Chondrocyte (in vitro differentiated cells): ENCODE data around the gene KRTAP22-2. TPM values are rescaled to one million over a fixed set of nuclear protein-coding genes. Genes with fewer than 3 reads are reported as not detected.

Experiments used
- DNase-seq: peaks from one replicate; pipeline ENCODE4 v3.0.0; 2021; ENCODE audit warnings: mixed read lengths, low spot score
- H3K27ac Mint-ChIP-seq: one replicate; pipeline ENCODE4 v1.8.0; 2021; ENCODE audit warnings: mild to moderate bottlenecking, moderate library complexity, mixed read lengths; ENCODE audit not compliant: unreplicated experiment
- H3K27me3 Mint-ChIP-seq: 2 replicates; pipeline ENCODE4 v1.8.0; 2021; ENCODE audit warnings: low read depth, mixed read lengths
- H3K36me3 Mint-ChIP-seq: 2 replicates; pipeline ENCODE4 v1.8.0; 2021; ENCODE audit warnings: low read depth, mixed read lengths
- H3K4me1 Mint-ChIP-seq: 2 replicates; pipeline ENCODE4 v1.8.0; 2021; ENCODE audit warnings: low read depth, mild to moderate bottlenecking, mixed read lengths
- H3K4me3 Mint-ChIP-seq: one replicate; pipeline ENCODE4 v1.8.0; 2021; ENCODE audit warnings: mild to moderate bottlenecking, moderate library complexity, mixed read lengths; ENCODE audit not compliant: unreplicated experiment
- H3K9me3 Mint-ChIP-seq: 2 replicates; pipeline ENCODE4 v1.8.0; 2021; ENCODE audit warnings: low read depth, mixed read lengths
- total RNA-seq: library from RNA; stranded (reverse); gene quantifications from 3 replicates; pipeline ENCODE4 v1.2.1, GENCODE V29; 2021
- TF ChIP-seq, protein P1 (sequence below): fragments of 200-600 bp; sonication (generic); IDR thresholded peaks from 2 replicates; pipeline ENCODE4 v1.5.0; 2021; ENCODE audit warnings: antibody characterized with exemption, mild to moderate bottlenecking, moderate library complexity

Gene KRTAP22-2
- total RNA-seq, 1 donor from 2014 or later, result not detected

DNA sequence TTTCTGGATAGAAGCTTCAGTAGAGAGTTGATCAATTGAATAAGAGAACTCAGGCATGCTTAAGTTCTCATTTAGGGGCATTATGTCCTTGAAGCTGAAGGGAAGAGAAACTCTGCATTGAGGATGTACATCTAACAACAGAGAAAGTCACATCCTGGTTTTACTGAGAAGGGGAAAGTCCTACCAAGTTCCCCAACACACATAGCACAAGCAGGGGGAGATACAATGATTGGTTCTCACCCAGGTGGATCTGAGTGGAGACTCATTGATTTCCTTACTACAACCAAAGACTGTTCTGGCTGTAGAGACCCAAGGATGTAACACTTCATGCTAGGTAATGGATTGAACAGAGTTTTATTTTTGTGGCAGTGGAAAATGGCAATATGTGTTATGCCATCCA, 25.0 kb upstream of the KRTAP22-2 start:
- peaks cover 15% of the 10 kb centered on the region for H3K9me3 Mint-ChIP-seq
- TF ChIP-seq, protein P1, sequence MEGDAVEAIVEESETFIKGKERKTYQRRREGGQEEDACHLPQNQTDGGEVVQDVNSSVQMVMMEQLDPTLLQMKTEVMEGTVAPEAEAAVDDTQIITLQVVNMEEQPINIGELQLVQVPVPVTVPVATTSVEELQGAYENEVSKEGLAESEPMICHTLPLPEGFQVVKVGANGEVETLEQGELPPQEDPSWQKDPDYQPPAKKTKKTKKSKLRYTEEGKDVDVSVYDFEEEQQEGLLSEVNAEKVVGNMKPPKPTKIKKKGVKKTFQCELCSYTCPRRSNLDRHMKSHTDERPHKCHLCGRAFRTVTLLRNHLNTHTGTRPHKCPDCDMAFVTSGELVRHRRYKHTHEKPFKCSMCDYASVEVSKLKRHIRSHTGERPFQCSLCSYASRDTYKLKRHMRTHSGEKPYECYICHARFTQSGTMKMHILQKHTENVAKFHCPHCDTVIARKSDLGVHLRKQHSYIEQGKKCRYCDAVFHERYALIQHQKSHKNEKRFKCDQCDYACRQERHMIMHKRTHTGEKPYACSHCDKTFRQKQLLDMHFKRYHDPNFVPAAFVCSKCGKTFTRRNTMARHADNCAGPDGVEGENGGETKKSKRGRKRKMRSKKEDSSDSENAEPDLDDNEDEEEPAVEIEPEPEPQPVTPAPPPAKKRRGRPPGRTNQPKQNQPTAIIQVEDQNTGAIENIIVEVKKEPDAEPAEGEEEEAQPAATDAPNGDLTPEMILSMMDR, result no peak
- H3K36me3 Mint-ChIP-seq, result no peaks in the 10 kb centered on the region

GRCh38 chr21:30613836-30614235, 23.6 kb upstream of the KRTAP22-2 start, which contains the start of gene KRTAP6-1:
TSS of gene KRTAP6-1 (minus strand) at chr21:30613930. CDS start at chr21:30613904, 26 bp downstream.
- no peak within 1 kb of the TSS for H3K4me3 Mint-ChIP-seq

More for the DNA sequence above, 25.0 kb upstream of the KRTAP22-2 start:
- Mint-ChIP-seq H3K4me3 (no peak overlapping the region), H3K27ac (no peak overlapping the region), H3K4me1 (peaks cover 3% of the 10 kb centered on the region), H3K27me3 (no peaks in the 10 kb centered on the region)
- DNase-seq, result no peak

DNA sequence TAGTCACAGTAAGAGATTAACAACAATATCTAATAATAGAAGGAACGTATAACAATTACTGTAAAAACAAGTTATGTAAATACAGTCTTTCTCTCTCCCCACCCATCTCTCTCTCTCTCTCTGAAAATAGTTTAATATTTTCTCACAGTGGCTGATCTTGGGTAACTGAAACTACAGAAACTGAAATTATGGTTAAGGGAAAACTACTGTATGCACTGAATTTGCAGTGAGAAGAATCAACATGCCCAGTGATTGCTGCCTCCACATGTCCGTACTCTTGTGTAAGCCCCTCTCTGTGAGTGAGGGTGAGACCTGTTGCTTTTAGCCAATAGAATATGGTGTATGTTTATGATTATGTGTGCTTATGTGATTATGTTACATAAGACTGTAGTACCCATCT, 21.9 kb upstream of the KRTAP22-2 start:
- Mint-ChIP-seq H3K9me3 (peaks cover 23% of the 10 kb centered on the region), H3K36me3 (no peaks in the 10 kb centered on the region), H3K27me3 (no peaks in the 10 kb centered on the region), H3K4me1 (peaks cover 3% of the 10 kb centered on the region), H3K27ac (no peak overlapping the region), H3K4me3 (no peak overlapping the region)
- TF ChIP-seq, protein P1, result no peak
- no peak for DNase-seq

More at GRCh38 chr21:30613836-30614235, 23.6 kb upstream of the KRTAP22-2 start, which contains the start of gene KRTAP6-1:
- Mint-ChIP-seq H3K27me3 (no peaks in the 10 kb centered on the region), H3K36me3 (no peaks in the 10 kb centered on the region), H3K9me3 (peaks cover 15% of the 10 kb centered on the region), H3K4me1 (peaks cover 3% of the 10 kb centered on the region), H3K27ac (no peak within 1 kb of the TSS)
- TF ChIP-seq, protein P1, result no peak
- DNase-seq, result no peak

DNA sequence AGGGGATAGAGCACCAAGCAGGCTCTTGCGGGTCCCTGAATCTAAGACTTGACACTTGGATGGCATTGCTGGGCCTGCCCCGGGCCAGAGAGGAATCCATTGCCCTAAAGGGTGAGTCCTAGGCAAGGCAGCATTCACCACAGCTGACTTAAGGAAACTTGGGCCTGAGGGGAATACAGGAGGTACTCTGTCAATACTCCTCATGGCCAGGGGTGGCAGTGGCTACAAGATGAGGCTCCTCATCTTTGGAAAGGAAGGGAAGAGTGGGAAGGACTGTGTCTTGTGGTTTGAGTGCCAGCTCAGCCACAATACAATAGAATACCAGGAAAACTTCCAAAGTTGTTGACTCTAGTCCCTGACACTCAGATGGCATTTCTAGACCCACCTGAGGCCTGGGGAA, 15.8 kb upstream of the KRTAP22-2 start:
- Mint-ChIP-seq H3K4me1 (no peaks in the 10 kb centered on the region), H3K9me3 (peaks cover 28% of the 10 kb centered on the region), H3K4me3 (no peak overlapping the region), H3K27ac (no peak overlapping the region), H3K36me3 (no peaks in the 10 kb centered on the region), H3K27me3 (no peaks in the 10 kb centered on the region)
- TF ChIP-seq, protein P1, result no peak
- no peak for DNase-seq

- H3K36me3 Mint-ChIP-seq, result no peaks in the 10 kb centered on the region
- peaks cover 17% of the 10 kb centered on the region for H3K9me3 Mint-ChIP-seq
- H3K4me3 Mint-ChIP-seq, result no peak within 1 kb of the TSS
- no peaks in the 10 kb centered on the region for H3K27me3 Mint-ChIP-seq
- no peak for DNase-seq
- H3K4me1 Mint-ChIP-seq, result no peaks in the 10 kb centered on the region
- TF ChIP-seq, protein P1, result no peak
- H3K27ac Mint-ChIP-seq, result no peak within 1 kb of the TSS
These were observed 10.6 kb upstream of the KRTAP22-2 start, which contains the start of gene KRTAP22-1 for GRCh38 chr21:30600787-30601186. TSS of gene KRTAP22-1 (plus strand) at chr21:30601087.
